SIG-M5 (cell line): ENCODE results near the gene DNAH6.

Experiments used
- DNase-seq: peaks from one replicate; lab custom pipeline; 2025; lab: John Stamatoyannopoulos, UW

Gene DNAH6

GRCh38 chr2:84631985-84632384 is 115.7 kb downstream of the DNAH6 start:
- no peak for DNase-seq

GRCh38 chr2:84636080-84636971 is 120.0 kb downstream of the DNAH6 start:
- DNase-seq = no peak

- DNase-seq = no peak
These were observed 123.5 kb downstream of the DNAH6 start for GRCh38 chr2:84639751-84640150.

GRCh38 chr2:84640411-84640810 is 124.1 kb downstream of the DNAH6 start:
- no peak for DNase-seq

- DNase-seq = no peak
These were observed 124.7 kb downstream of the DNAH6 start for GRCh38 chr2:84641021-84641420.

GRCh38 chr2:84643991-84644390 is 127.7 kb downstream of the DNAH6 start:
- DNase-seq = no peak

DNA sequence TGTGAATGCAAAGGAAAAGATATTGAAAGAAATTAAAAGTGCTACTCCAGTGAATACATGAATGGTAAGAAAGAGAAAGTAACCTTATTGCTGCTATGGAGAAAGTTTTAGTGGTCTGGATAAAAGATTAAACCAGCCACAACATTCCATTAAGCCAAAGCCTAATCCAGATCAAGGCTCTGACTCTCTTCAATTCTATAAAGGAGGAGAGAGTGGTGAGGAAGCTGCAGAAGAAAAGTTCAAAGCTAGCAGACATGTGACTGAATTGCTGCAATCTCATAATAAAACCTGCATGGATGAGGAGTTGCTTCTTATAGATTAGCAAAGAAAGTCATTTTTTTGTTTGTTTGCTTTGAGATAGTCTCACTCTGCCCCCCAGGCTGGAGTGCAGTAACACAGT is 130.2 kb downstream of the DNAH6 start:
- DNase-seq = no peak

GRCh38 chr2:84647267-84647666 is 131.0 kb downstream of the DNAH6 start:
- DNase-seq = no peak

DNA sequence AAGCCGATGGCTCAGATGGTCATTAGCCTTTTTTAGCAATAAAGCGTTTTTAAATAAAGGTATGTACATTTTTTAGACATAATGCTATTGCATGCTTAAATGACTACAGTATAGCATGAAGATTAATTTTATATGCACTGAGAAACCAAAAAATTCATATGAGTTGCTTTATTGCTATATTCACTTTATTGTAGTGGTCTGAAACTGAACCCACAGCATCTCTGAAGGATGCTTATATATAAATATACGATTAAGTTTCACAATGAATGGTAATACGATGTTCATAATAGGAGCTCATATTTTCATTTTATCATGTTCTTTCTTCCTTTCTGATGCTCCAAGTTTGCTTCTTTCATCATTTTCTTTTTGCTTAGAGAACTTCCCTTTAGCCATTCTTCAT is 132.8 kb downstream of the DNAH6 start:
- DNase-seq = no peak

GRCh38 chr2:84649487-84650142 is 133.3 kb downstream of the DNAH6 start:
- DNase-seq = no peak

DNA sequence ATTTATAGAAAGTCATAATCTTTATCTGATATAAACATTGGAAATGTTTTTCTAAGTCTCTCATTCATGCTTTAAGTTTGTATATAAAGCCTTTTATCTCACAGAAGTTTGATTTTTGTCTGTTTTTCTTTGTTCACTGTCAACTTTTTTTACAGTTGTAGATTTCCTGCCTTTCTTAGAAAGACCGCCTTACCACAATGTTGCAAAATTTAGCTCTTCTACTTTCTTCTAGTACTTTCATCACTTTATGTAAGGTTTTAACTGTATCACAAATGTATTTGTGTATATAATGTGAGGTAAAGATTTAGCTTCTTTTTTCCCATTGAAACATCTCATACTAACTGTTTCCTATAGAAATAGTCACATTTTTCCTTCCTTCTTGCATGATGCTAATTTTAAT is 136.1 kb downstream of the DNAH6 start:
- no peak for DNase-seq

DNA sequence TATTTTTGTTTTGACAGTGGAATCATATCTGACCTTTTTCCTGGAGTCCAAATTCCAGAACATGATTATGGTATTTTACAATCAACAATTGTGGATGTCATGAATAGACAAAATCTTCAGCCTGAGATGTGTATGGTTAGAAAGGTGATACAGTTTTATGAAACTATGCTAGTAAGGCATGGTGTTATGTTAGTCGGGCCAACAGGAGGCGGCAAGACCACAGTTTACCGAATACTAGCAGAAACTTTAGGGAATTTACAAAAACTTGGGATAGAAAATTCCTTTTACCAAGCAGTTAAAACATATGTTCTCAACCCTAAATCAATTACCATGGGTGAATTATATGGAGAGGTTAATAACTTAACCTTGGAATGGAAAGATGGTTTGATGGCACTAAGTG is 137.0 kb downstream of the DNAH6 start:
- DNase-seq = no peak

GRCh38 chr2:84654414-84654813 is 138.1 kb downstream of the DNAH6 start:
- DNase-seq = no peak

DNA sequence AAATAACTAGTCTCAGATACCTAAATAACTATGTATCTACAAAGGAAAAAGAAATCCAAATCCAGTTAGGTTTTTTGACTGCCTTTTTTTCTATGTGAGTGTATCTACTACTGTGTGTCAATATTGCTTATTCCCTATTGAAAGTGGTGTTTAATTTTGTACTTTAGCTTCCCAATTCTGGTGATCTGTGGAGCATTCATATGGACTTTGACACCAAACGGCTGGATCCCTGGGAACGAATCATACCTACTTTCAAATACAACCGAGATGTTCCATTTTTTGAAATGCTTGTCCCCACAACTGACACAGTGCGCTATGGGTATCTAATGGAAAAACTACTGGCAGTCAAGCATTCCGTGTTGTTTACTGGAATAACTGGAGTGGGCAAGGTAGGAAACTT is 152.8 kb downstream of the DNAH6 start:
- DNase-seq = no peak

DNA sequence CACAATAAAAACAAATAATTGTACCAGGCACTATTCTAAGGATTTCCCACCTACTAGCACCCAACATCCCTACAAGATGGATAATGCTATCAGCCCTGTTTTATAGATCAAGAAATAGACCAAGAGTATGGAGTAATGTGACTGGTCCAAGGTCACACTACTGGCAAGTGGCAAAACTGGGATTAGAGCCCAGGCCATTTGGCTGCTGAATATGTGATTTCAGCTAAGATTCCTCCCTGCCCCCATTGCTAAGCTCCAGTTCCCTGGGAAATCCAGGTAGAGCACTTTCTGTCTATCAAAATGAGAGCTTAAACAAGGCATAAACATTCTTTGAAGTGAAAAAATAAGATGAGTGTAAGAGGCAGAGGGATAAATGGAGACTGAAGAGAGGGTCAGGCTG is 157.8 kb downstream of the DNAH6 start:
- no peak for DNase-seq

GRCh38 chr2:84674586-84674985 is 158.3 kb downstream of the DNAH6 start:
- no peak for DNase-seq

DNA sequence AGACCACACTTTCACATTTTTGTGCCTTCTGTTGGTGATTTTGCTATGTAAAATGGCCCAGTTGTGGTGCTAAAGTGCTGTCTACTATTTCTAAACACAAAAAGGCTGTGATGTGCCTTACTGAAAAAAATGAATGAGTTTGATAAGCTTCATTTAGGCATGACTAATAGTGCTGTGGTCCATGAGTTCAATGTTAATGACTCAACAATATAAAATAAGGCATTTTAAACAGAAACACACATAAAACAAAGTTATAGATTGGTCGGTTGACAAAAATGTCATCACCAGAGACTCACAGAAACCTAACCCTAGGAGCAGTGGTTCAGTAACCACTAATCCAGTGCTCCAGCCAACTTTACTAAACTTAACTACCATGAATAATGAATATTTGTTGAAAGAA is 160.0 kb downstream of the DNAH6 start:
- DNase-seq = no peak

- no peak for DNase-seq
These were observed 161.9 kb downstream of the DNAH6 start for GRCh38 chr2:84678214-84678613.

DNA sequence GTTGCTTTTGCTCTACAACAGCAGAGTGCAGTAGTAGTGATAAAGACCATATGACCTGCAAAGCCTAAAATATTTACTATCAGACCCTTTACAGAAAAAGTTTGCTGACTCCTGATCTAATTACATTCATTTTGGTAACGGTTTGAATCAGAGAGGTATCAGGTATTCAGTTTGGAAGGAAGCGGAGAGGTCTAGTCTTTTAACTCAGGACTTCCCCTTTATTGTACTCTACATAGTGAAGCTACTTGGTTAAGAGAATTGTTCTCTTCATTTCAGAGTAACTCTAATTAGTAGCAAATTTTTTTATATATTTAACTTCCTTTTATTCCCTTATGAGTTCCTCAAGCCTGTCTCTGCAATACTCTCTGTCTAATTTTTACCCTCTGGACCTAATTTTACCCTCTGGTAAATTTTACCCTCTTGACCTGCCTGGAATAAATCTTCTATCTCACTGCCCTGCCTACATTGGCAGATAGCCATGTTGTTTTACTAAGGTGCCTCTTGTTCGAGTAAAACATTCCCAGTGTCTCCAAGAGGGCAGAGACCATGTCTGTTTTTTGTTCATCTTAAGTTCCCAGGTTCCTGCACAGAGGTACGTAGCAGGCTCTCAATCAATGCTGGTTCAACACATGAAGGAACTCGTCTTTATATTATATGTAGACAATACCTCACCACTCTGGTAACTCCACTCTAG is 170.6 kb downstream of the DNAH6 start:
- no peak for DNase-seq

DNA sequence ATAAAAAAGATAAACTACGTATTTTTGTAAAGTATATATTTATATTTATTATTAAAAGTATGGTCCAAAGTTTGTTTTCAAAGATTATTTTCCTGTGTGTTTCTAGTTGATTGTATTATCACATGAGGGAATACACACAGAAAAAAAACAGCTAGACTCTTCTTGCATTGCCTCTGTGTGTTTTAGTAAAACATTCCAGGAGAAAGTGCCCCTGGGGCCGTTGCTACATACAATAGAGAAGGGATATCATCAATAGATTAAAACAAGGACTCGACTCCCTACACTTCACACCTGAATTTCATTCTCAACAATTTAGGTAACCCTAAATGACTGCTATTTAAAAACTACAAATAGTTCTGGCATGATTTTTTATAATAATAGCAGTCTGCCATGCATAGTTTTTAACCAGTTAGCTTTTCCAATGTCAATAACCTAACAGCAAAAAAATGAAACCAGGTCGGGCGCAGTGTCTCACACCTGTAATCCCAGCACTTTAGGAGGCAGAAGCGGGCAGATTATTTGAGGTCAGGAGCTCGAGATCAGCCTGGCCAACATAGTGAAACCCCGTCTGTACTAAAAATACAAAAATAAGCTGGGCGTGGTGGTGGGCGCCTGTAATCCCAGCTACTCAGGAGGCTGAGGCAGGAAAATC is 171.3 kb downstream of the DNAH6 start:
- DNase-seq = no peak

GRCh38 chr2:84690225-84690624 is 173.9 kb downstream of the DNAH6 start:
- no peak for DNase-seq

- no peak for DNase-seq
These were observed 177.9 kb downstream of the DNAH6 start for GRCh38 chr2:84694088-84694622.
